ENCODE measurements around the gene DLX6.

Gene DLX6

GRCh38 chr7:96995406-96996110, 9.8 kb upstream of the DLX6 start:
- no peak for DNase-seq

GRCh38 chr7:96996111-96996957, 9.0 kb upstream of the DLX6 start:
- no peak for DNase-seq

- no peak for DNase-seq
Measured at GRCh38 chr7:96996958-96997511, 8.3 kb upstream of the DLX6 start.

GRCh38 chr7:96997512-96998032, 7.8 kb upstream of the DLX6 start:
- DNase-seq = no peak

GRCh38 chr7:96998333-96998732, 7.0 kb upstream of the DLX6 start:
- no peak for DNase-seq

- no peak for DNase-seq
Measured at GRCh38 chr7:96998744-96999143, 6.6 kb upstream of the DLX6 start.

GRCh38 chr7:97001221-97001620, 4.1 kb upstream of the DLX6 start:
- no peak for DNase-seq

- no peak for DNase-seq
Measured at GRCh38 chr7:97001656-97002554, 3.4 kb upstream of the DLX6 start.

GRCh38 chr7:97002555-97003261, 2.6 kb upstream of the DLX6 start:
- no peak for DNase-seq

GRCh38 chr7:97003262-97004246, 1.8 kb upstream of the DLX6 start:
- DNase-seq = no peak

- DNase-seq = no peak
Measured at GRCh38 chr7:97004247-97005182, 838 bp upstream of the DLX6 start.

- DNase-seq = no peak
Measured at GRCh38 chr7:97006055-97006815, 882 bp downstream of the DLX6 start.

- no peak for DNase-seq
Measured at GRCh38 chr7:97006816-97007582, 1.6 kb downstream of the DLX6 start.

GRCh38 chr7:97007583-97007861, 2.2 kb downstream of the DLX6 start:
- no peak for DNase-seq

GRCh38 chr7:97008275-97008917, 3.0 kb downstream of the DLX6 start:
- DNase-seq = no peak
